NCI-H1694 treated with DMSO at 0.1 percent for 48 hours (cell line): ENCODE measurements around the gene KIFC3.
"Not testable (repeated sequence)": the region's sequence is repeated elsewhere in the genome, so short reads cannot be mapped to it uniquely, and the experiment has no call there.

Source experiments
- DNase-seq: peaks from one replicate; lab custom pipeline; 2025; lab: John Stamatoyannopoulos, UW

Gene KIFC3

DNA sequence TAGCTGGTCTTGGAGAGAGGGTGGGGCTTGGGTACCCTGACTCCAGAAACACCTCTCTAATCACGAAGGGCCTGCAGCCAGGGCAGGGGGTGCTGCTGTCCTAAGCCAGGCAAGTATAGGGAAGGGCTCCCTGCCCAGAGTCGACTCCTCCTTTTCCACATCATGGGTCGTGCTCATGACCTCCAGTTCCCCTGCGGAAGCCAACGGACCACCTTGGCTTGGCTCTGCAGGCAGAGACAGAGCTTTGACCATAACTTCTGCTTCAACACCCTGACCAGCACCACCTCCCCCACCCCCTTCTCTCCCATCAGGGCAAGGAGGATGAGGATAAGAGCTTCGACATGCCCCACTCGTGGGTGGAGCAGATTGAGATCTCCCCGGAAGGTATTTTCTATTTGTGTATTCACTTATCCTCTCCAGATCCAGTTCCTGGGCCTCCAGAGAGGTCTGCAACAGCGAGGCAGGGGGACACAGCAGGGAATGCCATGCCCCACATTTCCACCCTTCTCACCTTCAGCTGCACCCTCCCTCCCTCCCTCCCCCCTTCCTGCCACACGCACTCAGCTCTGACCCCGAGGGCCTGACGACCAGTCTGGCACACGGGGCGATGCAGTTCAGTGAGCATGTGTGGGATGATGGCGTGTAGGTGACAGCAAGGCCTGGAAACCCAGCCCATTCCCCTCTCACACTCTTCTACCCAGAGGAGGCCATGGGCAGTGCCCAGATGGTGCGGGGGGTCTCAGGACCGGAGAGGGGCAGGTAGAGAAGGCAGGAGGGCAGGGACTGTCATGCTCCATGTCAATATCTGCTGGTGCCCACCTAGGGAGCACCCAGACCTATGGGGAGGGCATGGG lies 80.7 kb downstream of the KIFC3 start:
- DNase-seq: no peak

GRCh38 chr16:57720142-57720575 lies 82.1 kb downstream of the KIFC3 start:
- DNase-seq: peak; percentile 5

DNA sequence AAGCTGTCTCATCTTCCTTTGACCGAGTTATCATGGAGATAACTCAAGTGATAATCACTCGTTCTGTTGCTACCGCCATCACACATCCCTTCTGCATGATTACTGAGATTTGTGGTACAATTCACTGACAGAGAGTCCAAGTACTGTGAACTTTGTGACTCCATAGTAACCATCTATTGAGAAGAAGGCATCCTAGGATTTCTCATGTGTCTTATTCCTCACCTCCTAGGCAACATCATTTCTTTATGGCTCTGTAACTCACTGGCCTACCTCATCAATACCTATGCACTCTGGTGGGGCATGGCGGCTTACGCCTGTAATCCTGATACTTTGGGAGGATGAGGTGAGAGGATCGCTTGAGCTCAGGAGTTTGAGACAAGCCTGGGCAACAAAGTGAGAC lies 88.2 kb downstream of the KIFC3 start:
- DNase-seq: no peak

DNA sequence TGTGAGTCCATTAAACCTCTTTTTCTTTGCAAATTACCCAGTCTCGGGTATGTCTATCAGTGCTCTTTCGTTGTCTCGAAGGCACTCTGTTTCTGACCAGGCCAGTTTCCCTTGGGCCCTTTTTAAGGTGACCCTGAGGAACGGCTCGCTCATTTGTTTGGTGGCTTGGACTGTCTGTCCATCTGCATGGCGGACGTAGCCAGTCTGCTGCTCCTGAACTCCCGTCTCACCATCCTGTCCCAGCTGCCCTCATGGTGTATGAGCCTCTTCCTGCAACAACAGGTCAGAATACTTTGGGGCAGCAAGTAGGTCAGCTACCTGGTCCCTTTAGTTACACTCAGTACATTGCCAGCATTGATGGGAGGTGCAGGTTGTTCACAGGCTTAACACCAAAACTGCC lies 88.7 kb downstream of the KIFC3 start:
- no peak for DNase-seq

GRCh38 chr16:57712569-57712968 lies 89.7 kb downstream of the KIFC3 start:
- DNase-seq: not testable (repeated sequence)

- DNase-seq: no peak
These were observed 90.3 kb downstream of the KIFC3 start for GRCh38 chr16:57711993-57712392.

- no peak for DNase-seq
These were observed 90.9 kb downstream of the KIFC3 start for GRCh38 chr16:57711346-57711745.

GRCh38 chr16:57709663-57710062 lies 92.6 kb downstream of the KIFC3 start:
- DNase-seq: no peak
